ENCODE results near the gene TAF1C.

GRCh38 chr16:84138824-84139627, 47.8 kb downstream of the TAF1C start:
- TF ChIP-seq CTCF (IDR thresholded peaks at IDR 0.05; ENCODE audit: borderline replicate concordance, extremely low read depth, low read length, poor library complexity, severe bottlenecking) (no peak), EZH2 (IDR thresholded peaks at IDR 0.05; ENCODE audit: borderline replicate concordance, low read depth, low read length, severe bottlenecking) (no peak)

Measured in DND-41 (cell line).